LNCaP clone FGC (cell line): ENCODE measurements around the gene CNTN5.

Experiments used
- DNase-seq: peaks from one replicate; pipeline ENCODE4 v3.0.0-alpha.2; 2011; ENCODE audit warnings: low read depth
- H3K4me3 ChIP-seq: 2 replicates; pipeline ENCODE4 v1.5.1; 2011; ENCODE audit warnings: mild to moderate bottlenecking, low read depth, low read length, control low read depth
- TF ChIP-seq, protein P1 (sequence below): IDR thresholded peaks from 2 replicates; pipeline ENCODE4 v1.5.1; 2012; ENCODE audit warnings: mild to moderate bottlenecking; ENCODE audit not compliant: control insufficient read depth, insufficient read depth; ENCODE audit errors: extremely low read depth

CNTN5 gene

DNA sequence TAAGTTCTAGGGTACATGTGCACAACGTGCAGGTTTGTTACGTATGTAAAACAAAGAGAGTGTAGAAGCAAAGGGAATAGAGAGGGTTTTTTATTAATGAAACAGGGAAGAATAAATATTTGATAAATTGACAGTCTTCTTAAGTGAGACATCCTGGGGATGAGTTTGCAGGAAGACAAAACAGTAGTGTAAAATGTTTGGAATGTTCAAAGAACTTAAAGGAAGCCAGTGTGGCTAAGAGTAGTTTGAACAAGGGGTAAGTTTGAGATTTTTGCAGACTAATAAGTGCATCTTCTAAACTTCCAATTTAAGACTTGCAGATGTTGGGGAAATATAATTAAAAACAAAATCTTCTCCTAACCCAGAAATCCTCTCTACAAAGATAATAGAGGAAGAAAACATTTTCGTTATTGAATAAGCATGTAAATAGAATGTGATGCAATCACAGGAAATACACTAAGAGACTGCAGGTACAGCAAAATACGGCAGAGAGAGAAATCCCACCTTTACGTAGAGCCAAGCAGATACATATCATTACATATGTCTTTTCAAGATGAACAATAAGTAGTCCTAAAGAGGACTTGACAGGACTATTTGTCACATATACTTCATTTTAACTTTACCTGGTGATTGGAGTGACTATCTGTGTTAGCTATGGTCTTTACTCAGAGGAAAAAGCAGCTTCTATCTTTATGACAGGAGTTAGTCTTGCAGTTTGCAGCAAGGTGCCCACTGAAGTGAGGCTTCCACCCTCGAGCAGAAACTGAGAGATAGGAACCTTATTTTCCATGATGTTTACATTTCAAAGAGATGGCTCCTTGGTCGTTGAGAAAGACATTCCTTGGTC lies 402.1 kb downstream of the CNTN5 start:
- no peak overlapping the region for H3K4me3 ChIP-seq
- DNase-seq = no peak
- TF ChIP-seq, protein P1, sequence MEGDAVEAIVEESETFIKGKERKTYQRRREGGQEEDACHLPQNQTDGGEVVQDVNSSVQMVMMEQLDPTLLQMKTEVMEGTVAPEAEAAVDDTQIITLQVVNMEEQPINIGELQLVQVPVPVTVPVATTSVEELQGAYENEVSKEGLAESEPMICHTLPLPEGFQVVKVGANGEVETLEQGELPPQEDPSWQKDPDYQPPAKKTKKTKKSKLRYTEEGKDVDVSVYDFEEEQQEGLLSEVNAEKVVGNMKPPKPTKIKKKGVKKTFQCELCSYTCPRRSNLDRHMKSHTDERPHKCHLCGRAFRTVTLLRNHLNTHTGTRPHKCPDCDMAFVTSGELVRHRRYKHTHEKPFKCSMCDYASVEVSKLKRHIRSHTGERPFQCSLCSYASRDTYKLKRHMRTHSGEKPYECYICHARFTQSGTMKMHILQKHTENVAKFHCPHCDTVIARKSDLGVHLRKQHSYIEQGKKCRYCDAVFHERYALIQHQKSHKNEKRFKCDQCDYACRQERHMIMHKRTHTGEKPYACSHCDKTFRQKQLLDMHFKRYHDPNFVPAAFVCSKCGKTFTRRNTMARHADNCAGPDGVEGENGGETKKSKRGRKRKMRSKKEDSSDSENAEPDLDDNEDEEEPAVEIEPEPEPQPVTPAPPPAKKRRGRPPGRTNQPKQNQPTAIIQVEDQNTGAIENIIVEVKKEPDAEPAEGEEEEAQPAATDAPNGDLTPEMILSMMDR = no peak

GRCh38 chr11:99423428-99423983 lies 402.8 kb downstream of the CNTN5 start:
- no peak for DNase-seq
- TF ChIP-seq, protein P1 = no peak
- H3K4me3 ChIP-seq = no peak overlapping the region

GRCh38 chr11:99424313-99425084 lies 403.8 kb downstream of the CNTN5 start:
- DNase-seq = no peak
- TF ChIP-seq, protein P1 = no peak
- no peak overlapping the region for H3K4me3 ChIP-seq

DNA sequence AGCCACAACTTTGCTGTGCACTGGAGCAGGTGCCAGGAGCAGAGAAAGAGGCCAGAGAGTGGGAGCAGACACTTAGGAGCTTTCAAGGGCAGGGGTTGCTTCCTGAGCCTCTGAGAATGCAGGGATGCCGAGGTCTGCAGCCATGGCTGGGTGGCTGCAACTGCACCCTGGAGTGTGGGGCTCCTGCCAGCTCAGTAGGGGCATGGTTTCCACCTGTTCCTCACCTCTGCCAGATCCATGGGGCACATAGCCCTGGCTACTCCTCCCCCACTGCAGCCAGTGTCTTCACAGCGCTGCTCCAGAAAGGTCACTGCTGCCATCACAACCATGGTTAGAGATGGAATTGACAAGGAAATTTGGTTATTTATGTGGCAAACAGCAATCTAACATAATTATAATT lies 404.8 kb downstream of the CNTN5 start:
- no peak overlapping the region for H3K4me3 ChIP-seq
- no peak for DNase-seq

DNA sequence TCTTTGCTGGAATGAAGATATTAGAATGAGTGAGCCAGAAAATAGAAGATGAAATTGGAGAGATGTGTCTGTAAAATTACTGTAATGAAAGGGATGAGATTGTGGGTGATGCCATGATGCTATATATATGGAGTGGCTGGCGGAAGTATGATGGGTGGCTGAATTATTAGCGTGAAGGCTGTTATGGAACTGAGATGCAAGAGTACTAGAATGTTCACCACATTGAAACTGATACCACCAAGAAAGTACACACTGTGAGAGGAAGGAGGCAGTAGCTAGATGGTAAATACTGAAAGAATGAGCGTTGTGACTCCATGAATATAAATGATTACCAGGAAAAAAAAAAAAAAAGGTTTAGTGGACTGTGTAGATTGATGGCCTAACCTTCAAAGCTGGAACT lies 411.9 kb downstream of the CNTN5 start:
- no peak overlapping the region for H3K4me3 ChIP-seq
- DNase-seq = no peak
- TF ChIP-seq, protein P1 = no peak

More for the DNA sequence above, 404.8 kb downstream of the CNTN5 start:
- TF ChIP-seq, protein P1 = no peak

DNA sequence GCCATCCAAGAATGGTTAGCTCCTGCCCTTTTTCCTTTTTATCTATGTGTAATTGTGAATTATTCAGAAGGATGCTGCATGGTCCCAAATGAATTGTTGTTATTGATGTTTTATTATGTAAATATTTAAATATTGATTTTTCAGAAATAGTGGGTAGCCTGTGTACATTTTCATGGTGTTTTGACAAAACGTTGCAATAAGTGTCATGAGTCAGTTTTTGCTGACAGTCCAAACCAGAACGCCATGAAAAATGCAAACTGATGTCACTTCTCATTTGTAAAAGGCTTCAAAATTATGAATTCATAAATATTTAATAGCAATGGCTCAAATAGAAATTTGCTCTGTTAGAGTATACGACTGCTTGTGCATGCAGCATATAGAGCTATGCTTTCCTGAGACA lies 422.5 kb downstream of the CNTN5 start:
- no peak for DNase-seq
- TF ChIP-seq, protein P1 = no peak
- no peak overlapping the region for H3K4me3 ChIP-seq
